GM19035 (cell line): ENCODE results near the gene HAPLN1.

Experiments
- ATAC-seq: cut with Tn5 transposase; IDR thresholded peaks from one replicate; pipeline ENCODE4 v1.9.1; 2021; ENCODE audit not compliant: unreplicated experiment

Gene HAPLN1

DNA sequence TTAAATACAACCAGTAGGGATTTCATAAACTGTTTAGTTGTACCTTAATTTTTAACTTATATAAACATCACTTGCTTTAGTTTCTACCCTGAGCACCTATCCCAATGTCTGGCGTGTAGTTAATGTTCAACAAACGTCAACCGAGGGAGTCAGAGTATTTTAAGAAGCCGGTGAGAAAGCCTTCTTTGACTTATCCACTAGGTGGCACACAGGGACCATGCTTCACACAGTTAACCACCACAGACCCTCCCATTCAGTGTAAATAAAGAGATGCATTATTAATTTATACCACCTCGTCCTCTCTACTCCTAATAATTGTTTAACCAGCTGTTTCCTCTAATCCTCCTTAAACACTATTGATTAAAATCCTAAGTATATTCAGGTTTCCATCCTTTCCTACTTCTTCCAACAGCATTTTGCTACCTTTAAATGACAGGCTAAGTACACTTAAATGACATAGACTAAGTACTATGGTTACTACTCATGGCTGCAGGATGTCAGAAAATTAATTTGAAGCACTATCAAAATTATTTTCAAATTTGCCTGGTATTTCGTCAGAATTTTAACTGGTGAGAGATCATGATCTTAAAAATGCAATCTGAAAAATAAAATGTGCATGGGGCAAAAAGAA, 2.3 kb downstream of the HAPLN1 start:
- peak; percentile 73 for ATAC-seq

GRCh38 chr5:83715236-83716065, 5.2 kb downstream of the HAPLN1 start:
- ATAC-seq, result no peak

GRCh38 chr5:83714810-83715209, 5.8 kb downstream of the HAPLN1 start:
- no peak for ATAC-seq

GRCh38 chr5:83711982-83712601, 8.6 kb downstream of the HAPLN1 start:
- ATAC-seq, result peak; percentile 81

- ATAC-seq, result no peak
Measured at GRCh38 chr5:83709973-83710372, 10.7 kb downstream of the HAPLN1 start.

- ATAC-seq, result no peak
Measured at GRCh38 chr5:83708170-83708569, 12.5 kb downstream of the HAPLN1 start.

- ATAC-seq, result no peak
Measured at GRCh38 chr5:83703059-83703458, 17.6 kb downstream of the HAPLN1 start.

DNA sequence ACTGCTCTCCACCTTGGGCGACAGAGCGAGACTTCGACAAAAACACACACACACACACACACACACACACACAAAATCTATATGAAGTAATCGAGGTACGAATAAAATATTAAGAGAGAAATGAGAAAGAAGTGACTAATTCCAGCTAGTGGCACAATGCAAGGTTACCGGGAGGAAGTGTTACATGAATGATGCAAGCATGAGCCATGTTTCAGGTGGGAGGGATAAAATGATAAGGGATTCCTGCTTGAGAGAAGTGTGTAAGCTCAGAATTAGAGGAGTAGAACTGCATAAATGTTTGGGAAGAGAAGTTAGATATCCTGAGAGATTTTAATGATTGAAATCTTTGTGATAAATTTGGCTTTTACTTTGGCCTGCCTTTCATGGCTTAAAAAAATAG, 18.8 kb downstream of the HAPLN1 start:
- ATAC-seq, result no peak

DNA sequence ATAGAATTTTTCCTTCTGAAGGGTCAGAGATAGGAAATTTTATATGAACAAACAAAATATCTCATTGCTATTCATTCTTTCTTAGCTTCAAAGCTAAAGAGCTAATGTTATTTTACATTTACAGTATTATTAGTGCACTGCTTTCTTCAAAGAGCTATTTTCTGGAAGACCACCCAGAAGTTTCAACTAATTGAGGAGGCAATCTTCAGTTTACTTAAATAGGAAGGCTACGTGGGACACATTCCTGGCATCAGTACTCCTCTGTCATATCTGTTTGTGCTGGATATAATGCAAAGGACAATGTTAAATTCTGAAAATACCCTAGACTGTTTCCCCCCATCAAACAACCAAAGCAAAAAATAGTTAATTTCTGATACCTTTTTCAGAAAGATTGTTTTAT, 30.8 kb downstream of the HAPLN1 start:
- no peak for ATAC-seq

GRCh38 chr5:83688281-83688680, 32.4 kb downstream of the HAPLN1 start:
- ATAC-seq, result no peak

DNA sequence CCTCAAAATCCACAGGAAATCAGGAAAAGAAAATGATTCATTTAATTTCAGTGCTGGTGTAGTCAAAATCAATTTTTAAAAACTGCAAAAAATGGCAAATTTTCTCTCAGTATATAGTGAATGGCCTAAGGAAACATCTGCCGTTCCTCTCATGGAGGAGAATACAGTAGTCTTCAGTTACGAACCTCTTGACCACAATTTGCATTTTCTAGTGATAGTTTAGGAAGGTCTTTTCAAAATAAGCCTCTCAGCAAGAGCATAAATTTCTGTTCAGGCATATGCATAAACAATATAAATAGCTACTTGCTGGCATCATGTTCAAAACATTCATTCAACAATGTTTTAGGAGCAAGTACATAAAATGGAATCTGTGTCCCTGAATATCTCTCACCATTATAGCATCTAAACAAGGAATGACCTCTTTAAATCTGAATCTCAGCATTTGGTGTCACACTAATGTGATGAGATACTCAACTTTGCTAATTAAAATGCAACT, 33.5 kb downstream of the HAPLN1 start:
- ATAC-seq, result no peak

DNA sequence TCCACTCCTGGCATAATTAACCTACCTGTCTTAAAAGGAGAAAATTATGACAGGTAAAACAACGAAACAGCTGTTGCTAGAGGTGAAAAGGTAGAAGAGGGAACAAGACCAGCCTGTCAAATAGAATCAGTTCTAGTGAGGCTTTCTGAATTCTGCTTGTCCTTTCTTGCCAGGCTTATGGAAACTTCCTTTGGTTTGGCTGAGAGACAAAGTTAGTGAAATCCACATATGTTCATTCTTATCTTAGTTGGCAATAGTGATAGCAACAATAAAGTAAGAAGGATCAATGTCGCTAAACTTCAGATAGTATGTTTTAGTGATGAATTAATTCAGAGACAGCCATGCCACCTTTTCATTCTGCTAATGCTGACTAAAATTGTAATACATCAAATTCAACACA, 34.4 kb downstream of the HAPLN1 start:
- no peak for ATAC-seq

DNA sequence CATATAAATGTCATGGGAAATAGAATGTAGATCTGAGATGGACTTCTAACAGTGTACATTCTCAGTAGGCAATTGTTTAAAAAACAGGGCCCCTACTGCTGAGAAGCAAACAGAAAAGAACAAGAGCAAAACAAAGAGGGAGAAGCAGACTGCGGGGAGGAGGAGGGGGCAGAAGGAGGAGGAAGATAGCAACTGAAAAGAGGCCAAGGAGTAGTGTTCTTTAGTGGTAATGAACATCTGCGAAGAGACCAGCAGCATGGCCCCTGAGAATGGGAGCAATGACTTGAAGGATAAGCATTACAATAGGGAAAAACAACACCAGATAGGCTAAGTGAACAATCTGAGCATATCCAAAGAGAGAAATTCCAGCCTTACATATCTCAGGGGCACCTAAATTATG, 36.8 kb downstream of the HAPLN1 start:
- ATAC-seq, result no peak

- no peak for ATAC-seq
Measured at GRCh38 chr5:83672646-83673045, 48.0 kb downstream of the HAPLN1 start.

DNA sequence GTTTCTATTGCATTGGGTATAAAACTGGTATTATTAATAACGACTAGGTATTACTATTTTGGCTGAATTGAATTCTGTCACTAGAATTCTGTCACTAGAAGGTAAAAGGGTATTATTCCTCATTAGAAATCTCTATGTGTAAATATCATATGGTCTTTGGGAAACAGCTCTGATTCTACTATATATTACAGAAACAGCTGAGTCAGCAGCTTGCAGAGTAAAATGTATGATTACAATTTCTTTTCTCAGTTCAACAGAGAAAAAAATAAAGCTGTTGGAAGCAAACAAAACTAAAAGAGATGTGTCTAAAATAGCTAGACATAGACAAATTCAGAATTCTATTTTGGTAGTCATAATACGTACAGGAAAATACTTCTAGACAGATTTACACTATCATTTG, 48.5 kb downstream of the HAPLN1 start:
- no peak for ATAC-seq

DNA sequence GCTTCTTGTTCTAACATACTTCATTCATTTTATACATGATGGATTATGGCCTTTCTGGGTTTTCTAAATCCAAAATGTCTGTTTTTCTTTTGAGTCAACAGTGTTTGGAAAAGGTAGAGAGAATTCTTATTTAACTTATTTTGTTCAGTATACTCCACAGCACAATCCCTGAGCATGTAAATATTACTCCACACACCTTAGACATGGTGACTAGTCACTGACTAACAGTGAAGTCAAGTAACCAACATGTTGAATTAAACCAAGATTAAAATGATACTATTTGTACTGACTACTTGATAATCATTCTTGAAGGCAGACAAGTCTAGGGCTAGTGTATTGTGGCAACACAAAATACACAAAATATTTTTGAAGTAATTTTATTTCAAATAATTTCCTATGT, 55.0 kb downstream of the HAPLN1 start:
- no peak for ATAC-seq

DNA sequence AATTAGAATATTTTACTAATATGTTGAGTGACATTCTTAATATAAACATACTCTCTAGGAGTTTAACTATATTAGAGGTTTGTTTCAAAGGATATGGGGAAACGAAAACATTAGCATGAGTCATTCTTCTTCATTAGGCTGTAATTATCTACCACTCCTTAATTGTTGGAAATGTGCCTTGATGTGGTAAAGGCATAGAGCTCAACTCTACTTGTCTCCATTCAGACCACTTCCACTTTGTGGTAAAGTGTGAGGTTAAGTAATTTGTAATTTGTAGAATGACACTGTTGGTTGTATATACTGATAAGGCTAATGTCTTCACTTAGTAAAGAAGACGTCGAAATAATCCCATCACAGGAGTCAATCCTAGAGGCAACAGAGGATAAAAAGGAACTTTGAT, 58.1 kb downstream of the HAPLN1 start:
- no peak for ATAC-seq

GRCh38 chr5:83657807-83658525, 62.7 kb downstream of the HAPLN1 start:
- no peak for ATAC-seq

GRCh38 chr5:83654427-83654994, 66.1 kb downstream of the HAPLN1 start:
- no peak for ATAC-seq

DNA sequence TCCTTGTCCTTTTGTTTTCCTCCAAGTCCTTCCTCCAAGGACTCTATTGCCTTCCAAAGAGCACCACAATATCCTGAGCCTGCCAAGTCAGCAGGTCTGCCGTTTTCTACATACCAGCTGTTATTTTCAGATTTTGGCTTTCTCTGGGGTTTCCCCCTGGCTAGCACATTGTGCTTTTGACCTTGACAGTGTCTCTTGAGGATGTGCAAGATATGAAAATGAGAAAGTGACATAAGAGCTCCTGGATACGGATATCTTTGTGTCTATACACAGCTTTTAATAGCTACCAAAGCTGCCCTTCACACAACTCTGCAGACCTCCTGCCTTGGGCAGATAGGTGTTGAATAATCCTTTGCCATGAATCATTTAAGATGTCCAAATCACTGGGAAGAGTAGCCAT, 67.0 kb downstream of the HAPLN1 start:
- peak; percentile 86 for ATAC-seq

DNA sequence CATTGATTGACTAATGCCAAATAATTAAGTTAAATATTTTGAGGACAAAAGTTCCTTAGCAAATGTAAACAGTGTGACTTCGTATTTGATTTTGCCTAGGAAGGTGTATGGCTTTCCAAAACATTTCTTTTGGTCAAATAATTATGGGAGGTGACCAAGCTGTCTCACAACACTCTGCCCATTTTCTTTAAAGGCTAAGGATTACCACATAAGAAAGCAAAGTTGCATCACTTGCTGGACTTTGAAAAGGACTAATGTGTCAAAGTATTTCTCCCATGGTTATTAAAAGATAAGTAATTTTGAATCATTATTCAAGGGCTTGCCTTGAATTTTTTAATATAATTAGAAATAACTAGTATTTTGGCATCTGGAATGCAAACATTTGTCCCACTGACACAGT, 74.7 kb downstream of the HAPLN1 start:
- ATAC-seq, result no peak
